Stomach (tissue), 19 donors: ENCODE measurements around the gene THSD4. TPM values are rescaled to one million over a fixed set of nuclear protein-coding genes. Genes with fewer than 3 reads are reported as not detected.

Experiments
- DNase-seq, 2 donors: peaks; one replicate each; pipeline versions ENCODE4 v3.0.0 to v3.0.0-alpha.2; 2013 to 2019
- H3K27ac ChIP-seq, 5 donors: fragments of 200-600 bp in 4 of 5; sonication (generic) in 4 of 5; one replicate each; pipeline ENCODE4 v1.5.1; 2013 to 2019; ENCODE audit warnings: mild to moderate bottlenecking in 1 of 5, moderate library complexity in 1 of 5
- H3K27me3 ChIP-seq, 3 donors: fragments of 200-600 bp; sonication (generic); one replicate each; pipeline ENCODE4 v1.5.1; 2017 to 2019; ENCODE audit warnings: mixed run types in 1 of 3
- H3K36me3 ChIP-seq, 4 donors: fragments of 200-600 bp; sonication (generic); 1 replicate in 3 of 4; 2 replicates in 1 of 4; pipeline ENCODE4 v1.5.1; 2016 to 2019
- H3K4me1 ChIP-seq, 4 donors: fragments of 200-600 bp; sonication (generic); one replicate each; pipeline ENCODE4 v1.5.1; 2016 to 2019
- H3K4me3 ChIP-seq, 4 donors: fragments of 200-600 bp; sonication (generic) in 3 of 4; one replicate each; pipeline ENCODE4 v1.5.1; 2016 to 2019; ENCODE audit warnings: mild to moderate bottlenecking in 1 of 4
- H3K9me3 ChIP-seq, 4 donors: fragments of 200-600 bp; sonication (generic); one replicate each; pipeline ENCODE4 v1.5.1; 2016 to 2019
- CTCF ChIP-seq, 7 experiments: fragments of 450-650 bp in 4 of 7; fragments of 200-600 bp in 3 of 7; sonication (generic) in 3 of 7; IDR thresholded peaks; one replicate each; pipeline ENCODE4 v1.5.1; 2016 to 2019; ENCODE audit warnings: antibody characterized with exemption in 7 of 7, control low read depth in 2 of 7, mild to moderate bottlenecking in 1 of 7
- EP300 ChIP-seq: sonication (generic); formaldehyde crosslinking; IDR thresholded peaks from one replicate; pipeline ENCODE4 v1.6.1; 2017; ENCODE audit warnings: antibody characterized with exemption
- POLR2A ChIP-seq, 4 donors: fragments of 450-650 bp; IDR thresholded peaks; one replicate each; pipeline ENCODE4 v1.6.1; 2016; ENCODE audit warnings: antibody characterized with exemption in 4 of 4, control low read depth in 2 of 4, mild to moderate bottlenecking in 1 of 4, moderate library complexity in 1 of 4
- POLR2AphosphoS5 ChIP-seq, 3 donors: sonication (generic); formaldehyde crosslinking; IDR thresholded peaks; one replicate each; pipeline ENCODE4 v1.6.1; 2016; ENCODE audit warnings: antibody characterized with exemption in 3 of 3
- WGBS, 5 donors: extraction: QIAGEN DNeasy Blood & Tissue Kit in 3 of 5; methylation state at CpG; one replicate each; pipeline versions ENCODE4 v1.1.5 to v1.1.7; 2013 to 2018; 5-methylcytosine and 5-hydroxymethylcytosine counted together
- intact Hi-C: fragments of 100-400 bp; cut with DNase I; formaldehyde crosslinking; loops from one replicate; pipeline ENCODE4 v1.15.1; 2023; ENCODE audit warnings: low total_unique reads
- long read RNA-seq, 10 donors: transcript quantifications; one replicate each; lab custom pipeline, GENCODE V29; 2026
- polyA plus RNA-seq, 3 donors: library from polyadenylated mRNA; stranded (reverse); fragments of 200-250 nt; gene quantifications; one replicate each; pipeline ENCODE4 v1.2.3, GENCODE V29; 2013
- total RNA-seq, 5 donors: library from RNA; depleted of rRNA; stranded (reverse); fragments of >200 nt; gene quantifications; one replicate each; pipeline versions ENCODE4 v1.1.0 to v1.2.3, GENCODE V29; 2014 to 2016
- donor health status: healthy with polysubstance abuse.
- donor health status: Bipolar disorder and iron deficiency.
- donor health status: healthy.

The THSD4 gene
- 10 to 100 TPM; 18.0 to 79.4 (median 23.5) TPM for total RNA-seq
- 10 to 100 TPM in 1 of 3 donors, 1 to 10 TPM in 2; 1.8 to 40.9 (median 5.8) TPM for polyA plus RNA-seq
- long read RNA-seq, donor 1, result 0 reads
- long read RNA-seq, donor 2, partial matches to known transcripts, result 19 of 19 reads
- long read RNA-seq, donor 2, other reads (novel, unspliced or antisense), result 0 of 19 reads
- long read RNA-seq, donor 3, partial matches to known transcripts, result 19 of 19 reads
- long read RNA-seq, donor 3, other reads (novel, unspliced or antisense), result 0 of 19 reads
- long read RNA-seq, donor 4, result 0 reads
- long read RNA-seq, donor 5, partial matches to known transcripts, result 0 of 1 reads
- long read RNA-seq, donor 5, other reads (novel, unspliced or antisense), result 0 of 1 reads
- long read RNA-seq, donor 6, partial matches to known transcripts, result 0 of 1 reads
- long read RNA-seq, donor 6, other reads (novel, unspliced or antisense), result 0 of 1 reads
- long read RNA-seq, donor 7, result 0 reads
- long read RNA-seq, donor 8, partial matches to known transcripts, result 11 of 11 reads
- long read RNA-seq, donor 8, other reads (novel, unspliced or antisense), result 0 of 11 reads
- long read RNA-seq, donor 9, partial matches to known transcripts, result 0 of 1 reads
- long read RNA-seq, donor 9, other reads (novel, unspliced or antisense), result 0 of 1 reads
- long read RNA-seq, donor 10, result 0 reads

DNA sequence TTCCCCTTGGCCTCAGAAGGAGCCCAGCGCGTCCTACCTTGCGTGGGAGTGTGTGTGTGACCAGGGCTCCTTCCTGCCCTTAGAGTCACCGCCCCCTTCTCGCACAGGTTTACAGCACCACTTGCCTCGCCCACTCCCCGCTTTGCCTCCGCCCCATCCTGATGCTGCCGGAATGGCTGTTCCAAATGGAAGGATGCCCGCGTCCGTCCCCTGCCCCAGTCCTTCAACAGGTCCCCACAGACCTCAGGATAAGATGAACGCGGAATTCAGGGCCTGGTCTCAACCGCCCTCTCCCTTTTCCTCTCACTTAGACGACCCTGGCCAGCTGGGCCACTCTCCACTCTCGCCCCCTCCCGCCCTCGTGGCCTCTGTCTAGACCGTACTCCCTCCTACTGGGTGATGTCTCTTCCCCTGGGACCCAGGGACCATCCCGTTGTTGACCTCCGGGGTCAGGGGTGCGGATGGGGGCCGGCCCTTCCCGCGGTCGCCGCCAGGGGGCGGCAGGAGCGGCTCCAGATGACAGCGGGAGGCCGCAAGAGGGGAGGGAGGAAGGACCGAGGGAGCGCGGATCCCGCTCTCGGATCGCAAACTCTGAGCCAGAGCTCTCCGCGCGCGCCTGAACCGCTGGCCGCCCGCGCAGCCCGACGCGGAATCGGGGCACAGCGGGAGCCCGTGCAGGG, at the start of gene THSD4:
Gene THSD4, plus strand, starts transcription at position 585 of the 680 bp plus-strand sequence.
- Histone ChIP-seq H3K4me3 (peak within 1 kb of the TSS; percentile 60 to 73 (median 66)), H3K36me3 (no peaks in the 10 kb centered on the region), H3K4me1 (peaks cover 0 to 22% (median 15%) of the 10 kb centered on the region in 4 donors), H3K27me3 (peaks cover 0 to 32% (median 6%) of the 10 kb centered on the region in 3 donors), H3K27ac (peak within 1 kb of the TSS; percentile 65 to 86 (median 77)), H3K9me3 (no peaks in the 10 kb centered on the region)
- TF ChIP-seq CTCF (IDR thresholded peaks at IDR 0.05), result peak in 6 of 7 experiments; percentile 20 to 97 (median 92)
- peak in 2 of 3 donors; percentile 19 to 26 for TF ChIP-seq POLR2AphosphoS5 (IDR thresholded peaks at IDR 0.05)
- no peak for TF ChIP-seq EP300
- no peak for TF ChIP-seq POLR2A (IDR thresholded peaks at IDR 0.05)
- intact Hi-C loops, result loop anchor here (10.0 kb wide), 1 partner anchor 320 kb away; no protein-coding TSS in a partner anchor
- peak; percentile 75 to 92 for DNase-seq
- WGBS, 5 donors, result 14 to 38% (median 23%) methylated on average over 22 to 52 of the region's 52 CpGs

DNA sequence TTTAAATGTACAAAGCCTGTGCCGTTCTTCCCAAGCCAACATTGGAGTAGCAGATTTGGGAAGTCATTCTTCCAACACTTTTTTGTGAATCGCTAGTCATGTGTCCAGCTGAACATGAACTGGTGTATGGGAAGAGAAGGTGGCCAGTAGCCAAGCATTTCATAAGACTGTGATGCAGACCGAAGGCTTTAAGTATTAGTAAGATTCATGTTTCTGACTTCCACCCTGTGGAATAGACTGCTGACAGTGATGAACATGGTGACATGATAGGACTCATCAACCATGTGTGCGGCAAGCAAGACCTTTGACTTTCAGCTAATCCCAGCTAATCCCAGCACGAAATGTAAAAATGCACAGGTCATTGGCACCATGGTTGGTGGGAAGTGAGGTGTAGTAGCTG, 48.3 kb upstream of the THSD4 start:
- Histone ChIP-seq H3K4me3 (no peak overlapping the region), H3K36me3 (no peaks in the 10 kb centered on the region), H3K9me3 (no peaks in the 10 kb centered on the region), H3K4me1 (peaks cover 0 to 3% (median 0%) of the 10 kb centered on the region in 4 donors), H3K27ac (no peak overlapping the region), H3K27me3 (no peaks in the 10 kb centered on the region)
- WGBS, 5 donors, result 65 to 86% (median 80%) methylated on average over 5 of the region's 5 CpGs
- intact Hi-C loops, result no loop called here
- TF ChIP-seq CTCF (IDR thresholded peaks at IDR 0.05) (no peak), POLR2A (IDR thresholded peaks at IDR 0.05) (no peak), EP300 (no peak), POLR2AphosphoS5 (IDR thresholded peaks at IDR 0.05) (no peak)
- peak in 1 of 2 donors; percentile 51 for DNase-seq

DNA sequence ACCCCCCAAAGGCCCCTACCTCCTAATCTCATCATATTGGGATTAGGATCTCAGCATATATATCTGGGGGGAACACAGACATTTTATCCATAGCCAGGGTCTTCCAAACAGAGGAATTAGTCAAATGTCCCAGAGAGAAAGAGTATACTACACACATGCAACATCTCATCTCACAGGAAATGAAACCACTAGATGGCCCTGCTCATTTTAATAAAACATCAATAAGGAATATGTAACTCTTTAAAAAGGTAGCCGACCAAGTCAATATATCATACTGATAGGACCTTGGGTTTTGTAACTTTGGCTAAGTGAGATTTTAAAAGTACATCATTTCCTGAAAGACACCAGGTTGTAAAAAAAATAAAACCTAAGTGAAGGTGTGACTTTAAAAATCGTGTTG, 45.6 kb upstream of the THSD4 start:
- H3K36me3 ChIP-seq, result no peaks in the 10 kb centered on the region
- peaks cover 0 to 3% (median 0%) of the 10 kb centered on the region in 4 donors for H3K4me1 ChIP-seq
- no peak for TF ChIP-seq CTCF (IDR thresholded peaks at IDR 0.05)
- TF ChIP-seq POLR2AphosphoS5 (IDR thresholded peaks at IDR 0.05), result no peak
- TF ChIP-seq EP300, result no peak
- TF ChIP-seq POLR2A (IDR thresholded peaks at IDR 0.05), result no peak
- no peak overlapping the region for H3K27ac ChIP-seq
- H3K9me3 ChIP-seq, result no peaks in the 10 kb centered on the region
- intact Hi-C loops, result no loop called here
- no peak overlapping the region for H3K4me3 ChIP-seq
- DNase-seq, result no peak
- WGBS, 5 donors, result 34 to 48% (median 44%) methylated on average over 2 of the region's 2 CpGs
- H3K27me3 ChIP-seq, result no peaks in the 10 kb centered on the region

DNA sequence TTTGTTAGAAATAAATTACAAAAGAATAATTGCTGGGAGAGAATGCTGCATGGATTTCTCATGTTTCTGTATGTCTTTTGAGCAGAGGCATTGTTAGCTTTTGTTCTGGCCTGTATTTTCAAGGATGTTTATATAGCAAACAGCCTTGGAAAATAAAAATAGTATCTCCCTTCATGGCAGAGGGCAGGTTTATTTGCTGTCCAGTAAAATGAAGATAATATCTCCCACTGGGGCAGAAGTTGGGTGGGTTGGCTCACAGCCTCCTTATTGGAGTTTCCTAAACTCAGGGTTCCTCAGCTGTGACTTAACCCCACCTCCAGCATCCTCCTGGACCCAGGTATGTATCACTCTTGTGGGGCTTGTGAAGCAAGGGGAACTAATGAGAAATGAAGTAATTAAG, 43.7 kb upstream of the THSD4 start:
- no peak for DNase-seq
- no peak for TF ChIP-seq EP300
- TF ChIP-seq CTCF (IDR thresholded peaks at IDR 0.05), result no peak
- TF ChIP-seq POLR2A (IDR thresholded peaks at IDR 0.05), result no peak
- TF ChIP-seq POLR2AphosphoS5 (IDR thresholded peaks at IDR 0.05), result no peak
- no peak overlapping the region for H3K4me3 ChIP-seq
- H3K4me1 ChIP-seq, result peaks cover 0 to 3% (median 0%) of the 10 kb centered on the region in 4 donors
- H3K27me3 ChIP-seq, result no peaks in the 10 kb centered on the region
- peaks cover 0 to 3% (median 0%) of the 10 kb centered on the region in 4 donors for H3K9me3 ChIP-seq
- intact Hi-C loops, result no loop called here
- no peak overlapping the region for H3K27ac ChIP-seq
- H3K36me3 ChIP-seq, result no peaks in the 10 kb centered on the region
